Sciatic nerve (tissue), 2 donors: Measurements from ENCODE around the gene CENPX. TPM values are rescaled to one million over a fixed set of nuclear protein-coding genes. Genes with fewer than 3 reads are reported as not detected.
A peak's percentile ranks its signal among the peaks of the same experiment; 100 is the strongest.

Source experiments
- ATAC-seq: fragments of 200-7000 bp; cut with Tn5 transposase; one replicate; pipeline ENCODE4 v1.9.1; 2020; ENCODE audit warnings: mild to moderate bottlenecking, moderate library complexity
- DNase-seq: peaks from one replicate; pipeline ENCODE4 v3.0.0-alpha.2; 2020; ENCODE audit warnings: low spot score
- intact Hi-C: fragments of 100-400 bp; cut with DNase I; formaldehyde crosslinking; loops from one replicate; pipeline ENCODE4 v1.14.2; 2022
- total RNA-seq: library from RNA; stranded (reverse); fragmentation: NEBNext Ultra II Directional; extraction: Animal tissue kit (Norgen Biotek cat#: 25700); gene quantifications from one replicate; pipeline ENCODE4 v1.2.1, GENCODE V29; 2021
- donor health status: DM: no; HTN: no; CAD: no.
- donor health status: DM: no; HTN: no; CAD: no.

Gene CENPX
- total RNA-seq, result 33.6 TPM

DNA sequence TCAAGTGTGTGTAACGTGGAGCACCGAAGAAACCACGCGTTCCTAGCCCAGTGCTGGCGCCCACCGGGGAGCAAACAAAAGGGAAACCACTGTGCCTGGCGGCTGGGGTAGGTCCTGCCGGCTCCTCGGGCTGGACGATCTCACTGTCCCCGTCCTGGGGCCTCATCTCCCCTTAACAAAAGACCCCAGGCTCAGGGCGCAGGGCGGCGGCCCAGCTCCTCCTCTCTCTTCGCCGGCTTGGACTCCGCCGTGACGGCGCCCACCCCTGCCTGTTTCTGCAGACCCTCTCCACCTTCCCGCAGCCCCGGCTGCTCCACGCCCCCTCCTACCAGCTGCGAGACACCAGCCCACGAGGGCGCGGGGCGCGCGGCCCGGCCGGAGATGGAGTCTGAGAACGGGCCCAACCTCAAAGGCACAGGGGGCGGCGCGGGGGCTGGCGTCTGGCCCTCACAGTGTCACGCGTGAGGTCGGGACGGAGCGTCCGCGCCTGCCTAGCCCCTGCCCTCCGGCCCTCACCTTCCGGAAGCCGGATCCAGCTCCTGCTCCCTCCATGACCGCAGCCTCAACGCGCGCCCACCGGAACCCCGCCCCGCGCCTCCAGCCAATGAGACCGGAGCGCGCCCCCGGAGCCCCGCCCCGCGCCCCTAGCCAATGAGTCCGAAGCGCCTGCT lies at the start of gene CENPX:
CENPX (minus strand) TSS at position 569 of the 671 bp plus-strand sequence; CDS start at position 552, 17 bp downstream.
- intact Hi-C loops, result no loop called here
- ATAC-seq (no peak), DNase-seq (no peak)

DNA sequence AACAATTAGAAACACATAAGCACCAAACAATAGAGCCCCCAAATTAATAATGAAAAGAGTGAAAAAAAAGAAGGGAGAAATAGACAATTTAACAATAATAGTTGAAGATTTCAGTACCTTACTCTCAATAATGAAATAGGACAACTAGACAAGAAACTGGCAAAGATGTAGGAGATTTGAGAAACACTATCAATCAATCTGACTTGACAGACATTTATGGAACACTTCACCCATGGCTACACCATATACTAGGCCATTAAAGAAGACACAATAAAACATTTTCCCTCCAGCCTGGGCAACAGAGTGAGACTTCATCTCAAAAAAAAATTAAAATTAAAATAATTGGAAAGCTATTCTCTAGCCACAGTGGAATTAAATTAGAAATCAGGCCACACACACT lies 47.9 kb upstream of the CENPX start:
- DNase-seq, result no peak
- intact Hi-C loops, result no loop called here
- no peak for ATAC-seq

DNA sequence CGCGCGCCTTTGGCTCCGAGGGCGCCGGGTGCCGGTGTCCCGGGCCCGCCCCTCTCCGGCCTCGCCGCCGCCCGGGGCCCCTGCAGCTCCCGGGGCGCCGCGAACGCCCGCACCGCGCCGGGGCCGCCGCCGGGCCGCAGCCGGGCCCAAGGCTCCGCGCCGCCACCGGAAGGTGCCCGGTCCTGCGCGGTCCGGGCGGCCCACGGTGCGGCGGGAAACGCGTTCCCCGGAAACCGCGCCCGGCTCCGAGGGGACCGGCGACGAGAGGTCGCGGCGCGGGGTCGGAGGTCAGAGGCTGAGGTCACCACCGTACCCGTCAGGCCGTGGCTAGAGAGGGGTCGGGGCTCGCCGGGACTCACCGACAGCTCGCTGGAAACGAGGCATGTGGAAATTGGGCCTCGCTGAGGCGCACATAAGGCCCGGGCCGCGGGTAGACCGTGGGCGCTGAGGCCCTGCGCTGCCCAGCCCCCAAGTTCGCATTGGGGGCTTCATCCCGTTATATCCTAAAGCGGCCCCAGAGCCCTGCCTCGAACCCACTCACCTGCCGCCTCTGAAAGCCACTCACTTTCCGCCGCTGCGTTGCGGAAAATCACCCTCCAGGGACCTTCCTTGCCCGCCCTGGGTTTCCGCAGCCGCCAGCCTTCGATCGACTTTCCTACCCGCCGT lies 43.1 kb upstream of the CENPX start, which contains the start of gene DUS1L:
DUS1L (minus strand) TSS at position 167 of the 666 bp plus-strand sequence. CDS start 745 bp downstream, outside the sequence.
- intact Hi-C loops, result no loop called here
- DNase-seq, result peak; percentile 84
- ATAC-seq, result peak; percentile 81

DNA sequence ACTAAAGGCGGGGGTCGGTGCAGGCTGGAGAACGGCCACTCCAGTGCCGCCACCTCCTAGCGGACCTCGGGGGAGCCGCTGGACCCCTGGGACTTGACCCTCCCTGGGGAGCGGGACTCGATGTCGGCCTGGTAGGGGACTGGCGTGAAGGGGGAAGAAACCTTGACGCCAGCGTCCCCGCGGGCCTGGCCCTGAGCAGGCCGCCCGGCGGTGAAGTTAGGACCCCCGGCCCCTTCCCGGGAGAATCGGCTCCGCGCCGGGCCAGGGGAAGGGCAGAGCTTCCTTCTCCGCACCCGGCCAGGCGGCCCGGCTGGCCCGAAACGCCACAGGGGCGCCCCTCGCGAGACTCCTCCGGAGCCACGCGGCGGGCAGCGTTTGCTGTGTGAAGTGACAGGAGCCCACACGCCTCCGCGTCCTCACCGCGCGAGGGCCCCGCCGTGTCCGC lies 42.5 kb upstream of the CENPX start:
- DNase-seq (no peak), ATAC-seq (no peak)
- intact Hi-C loops, result no loop called here

- DNase-seq (no peak), ATAC-seq (no peak)
- intact Hi-C loops, result no loop called here
These were observed 41.9 kb upstream of the CENPX start for GRCh38 chr17:82064433-82065192.

DNA sequence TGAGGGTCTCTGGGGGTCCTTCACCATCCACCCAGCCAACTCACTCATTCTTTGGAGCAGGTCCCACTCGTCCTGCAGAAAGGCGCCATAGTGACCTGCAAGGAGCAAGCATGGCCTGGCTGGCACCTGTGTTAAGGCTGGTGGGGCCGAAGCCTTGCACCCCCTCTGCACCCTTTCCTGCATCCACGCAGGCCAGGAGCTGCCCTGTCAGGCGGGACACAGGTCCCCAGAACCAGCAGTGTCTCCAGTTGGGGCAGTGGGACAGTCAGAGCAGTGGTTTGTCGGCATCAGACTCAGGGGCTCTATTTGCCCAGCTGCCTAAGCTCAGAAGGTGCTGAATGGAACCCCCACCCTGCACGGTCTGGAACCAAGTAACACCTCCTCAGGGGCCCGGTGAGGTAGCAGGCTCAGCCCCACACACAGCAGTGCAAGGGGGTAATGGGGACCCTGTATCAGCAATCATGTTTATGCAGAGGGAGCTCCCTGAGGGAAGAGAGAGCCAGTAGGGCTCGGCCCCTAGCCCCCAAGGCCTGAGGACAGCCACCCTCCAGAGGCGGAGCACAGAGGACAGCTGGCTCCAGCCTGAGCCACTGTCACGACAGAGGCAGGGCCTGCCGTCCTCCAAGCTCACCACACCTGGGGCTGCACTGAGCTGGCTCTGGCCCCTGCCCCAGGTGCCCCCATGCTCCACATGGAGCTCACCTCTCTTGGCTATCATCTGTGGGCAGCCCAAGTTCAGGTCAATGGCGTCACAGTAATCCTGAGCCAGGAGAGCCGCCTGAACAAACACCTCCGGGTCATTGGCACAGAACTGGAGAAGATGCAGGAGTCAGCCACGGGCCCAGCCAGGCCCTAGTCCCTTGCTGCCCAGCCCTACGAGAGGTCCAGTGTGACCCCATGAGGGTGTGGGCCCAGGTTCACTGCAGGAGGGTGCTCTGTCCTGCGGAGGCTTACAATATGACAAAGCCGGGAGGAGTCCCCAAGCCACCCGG lies 41.0 kb upstream of the CENPX start:
- intact Hi-C loops, result no loop called here

DNA sequence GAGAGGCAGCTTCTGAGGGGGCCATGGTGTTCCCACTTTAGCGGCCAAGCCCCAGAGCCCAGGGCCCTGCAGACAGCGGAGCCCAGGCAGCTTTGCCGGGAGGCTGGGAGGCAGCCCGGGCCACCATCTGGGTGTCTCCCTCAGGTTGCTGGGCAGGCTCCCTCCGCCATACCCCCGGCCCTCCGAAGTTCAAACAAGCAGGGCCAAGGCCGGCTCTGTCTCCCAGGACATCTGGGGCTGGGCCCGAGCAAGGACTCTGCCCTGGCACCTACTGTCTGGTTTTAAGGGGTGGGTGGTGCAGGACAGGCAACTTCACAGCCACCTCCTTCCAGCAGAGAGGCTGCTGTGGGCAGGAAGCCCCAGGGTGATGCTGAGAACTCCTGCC lies 40.3 kb upstream of the CENPX start:
- no peak for DNase-seq
- intact Hi-C loops, result no loop called here
- no peak for ATAC-seq

More for the DNA sequence above, 41.0 kb upstream of the CENPX start:
- no peak for DNase-seq
- no peak for ATAC-seq

DNA sequence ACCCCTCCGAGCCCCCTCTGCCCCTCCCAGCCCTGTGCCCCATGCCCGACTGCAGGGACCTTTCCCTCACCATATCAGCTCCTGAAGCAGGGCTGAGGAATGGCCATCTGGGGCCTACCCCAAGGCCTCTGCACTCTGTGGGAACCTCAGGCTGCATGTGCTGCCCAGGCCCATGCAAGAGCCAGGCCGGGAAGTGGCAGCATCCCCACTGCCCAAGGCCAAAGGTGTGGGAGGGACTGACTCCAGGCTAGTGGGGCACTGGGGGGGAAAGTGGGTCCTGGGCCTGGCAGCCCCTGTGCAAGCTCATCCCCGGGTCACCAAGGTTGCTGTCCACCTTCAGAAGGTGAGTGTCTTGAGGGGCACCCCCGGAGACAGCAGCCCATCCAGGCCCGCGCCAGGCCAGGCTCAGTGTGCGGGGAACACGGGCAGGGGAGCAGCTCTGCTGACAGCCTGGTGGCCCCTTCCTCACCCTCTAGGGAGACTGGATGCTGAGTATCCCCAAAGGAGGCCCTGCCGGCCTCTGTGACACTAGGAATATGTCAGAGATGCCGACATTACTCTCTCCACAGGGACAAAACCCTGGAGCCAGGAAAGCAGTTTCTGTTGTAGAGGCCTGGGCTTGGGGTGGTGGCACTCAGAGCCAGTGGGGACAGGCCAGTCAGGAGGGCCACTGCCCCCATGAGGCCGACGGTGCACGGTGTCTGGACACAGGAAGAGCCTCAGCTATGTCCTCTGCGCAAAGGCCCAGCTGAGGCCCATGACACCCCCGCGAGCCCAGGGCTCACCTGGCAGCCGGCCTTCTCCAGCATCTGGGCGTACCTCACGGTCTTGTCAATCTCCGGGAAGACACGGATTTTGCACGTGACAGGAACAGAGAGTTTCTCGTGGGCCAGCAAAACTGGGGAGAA lies 39.7 kb upstream of the CENPX start:
- intact Hi-C loops, result no loop called here
- no peak for DNase-seq
- ATAC-seq, result no peak

GRCh38 chr17:82061047-82061925 lies 38.6 kb upstream of the CENPX start:
- ATAC-seq, result no peak
- intact Hi-C loops, result no loop called here
- DNase-seq, result no peak

DNA sequence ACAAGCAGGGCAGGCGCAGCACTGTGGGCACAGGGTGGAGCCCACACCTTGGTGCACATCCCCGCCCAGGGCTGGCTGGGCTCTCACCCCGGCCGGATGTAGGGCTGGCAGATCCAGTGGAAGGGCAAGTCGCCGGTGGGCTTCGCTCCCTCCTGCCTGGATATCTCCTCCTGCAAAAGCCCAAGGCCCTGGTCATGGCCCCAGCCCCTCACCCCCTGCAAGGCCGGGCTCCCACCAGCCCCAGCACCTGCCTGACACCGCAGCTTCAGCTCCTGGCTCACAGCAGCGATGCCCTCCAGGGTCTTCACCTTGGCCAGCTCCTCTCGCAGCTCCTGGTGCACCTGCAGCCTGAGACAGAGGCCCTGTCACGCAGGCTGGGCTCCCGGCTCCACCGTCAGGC lies 37.9 kb upstream of the CENPX start:
- ATAC-seq (no peak), DNase-seq (no peak)
- intact Hi-C loops, result no loop called here

DNA sequence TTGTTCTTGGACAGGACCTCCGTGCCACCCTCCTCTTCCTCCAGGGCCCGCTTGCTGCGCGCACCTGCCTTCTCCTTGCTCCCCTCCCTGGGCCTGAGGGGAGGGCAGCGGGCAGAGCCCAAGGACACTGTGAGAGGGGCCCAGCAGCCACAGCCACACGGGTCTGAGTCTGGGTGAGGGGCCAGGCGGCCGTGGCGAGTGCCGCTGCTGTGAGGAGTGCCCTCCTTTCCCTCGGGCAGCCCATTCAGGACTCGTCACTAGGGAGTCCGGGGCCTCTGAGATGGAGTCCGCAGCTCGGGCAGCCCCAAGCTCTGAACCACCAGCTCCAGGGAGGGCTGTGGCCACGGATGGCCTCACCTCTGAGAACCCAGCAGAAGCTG lies 37.3 kb upstream of the CENPX start:
- ATAC-seq, result no peak
- no peak for DNase-seq
- intact Hi-C loops, result no loop called here

GRCh38 chr17:82059272-82060000 lies 36.8 kb upstream of the CENPX start:
- intact Hi-C loops, result no loop called here
- ATAC-seq, result no peak
- no peak for DNase-seq

- DNase-seq (no peak), ATAC-seq (no peak)
These were observed 36.2 kb upstream of the CENPX start for GRCh38 chr17:82058855-82059249.

DNA sequence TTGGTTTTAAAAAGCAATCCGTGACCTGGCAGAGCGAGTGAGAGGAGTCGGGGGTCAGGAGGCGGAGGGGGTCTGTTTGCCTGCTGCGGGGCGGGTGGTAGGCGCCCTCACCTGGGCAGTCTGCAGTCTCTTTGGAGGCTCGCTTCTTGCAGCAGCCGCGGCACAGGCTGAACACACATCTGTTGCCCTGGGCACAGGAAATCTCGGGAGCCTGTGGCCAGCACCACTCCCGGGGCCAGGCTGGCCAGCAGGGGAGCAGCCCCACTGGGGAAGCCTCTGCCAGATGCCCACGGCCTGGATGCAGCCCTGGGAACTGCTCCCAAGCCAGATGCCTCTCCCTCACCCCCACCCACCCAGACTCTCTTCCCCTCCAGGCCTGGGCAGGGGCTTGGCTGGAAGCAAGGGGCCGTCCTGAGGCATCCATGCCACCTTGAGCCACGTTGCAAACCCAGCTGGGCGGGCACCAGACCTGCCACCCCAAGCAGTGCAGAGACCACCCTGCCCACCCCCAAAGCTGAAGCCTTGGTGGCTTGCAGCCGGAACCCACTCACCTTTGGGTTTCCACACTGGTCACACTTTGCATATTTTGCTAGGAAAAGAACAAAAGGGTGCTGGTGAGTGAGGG lies 35.7 kb upstream of the CENPX start:
- intact Hi-C loops, result no loop called here
- ATAC-seq, result no peak
- DNase-seq, result no peak

More at GRCh38 chr17:82058855-82059249, 36.2 kb upstream of the CENPX start:
- intact Hi-C loops, result no loop called here

DNA sequence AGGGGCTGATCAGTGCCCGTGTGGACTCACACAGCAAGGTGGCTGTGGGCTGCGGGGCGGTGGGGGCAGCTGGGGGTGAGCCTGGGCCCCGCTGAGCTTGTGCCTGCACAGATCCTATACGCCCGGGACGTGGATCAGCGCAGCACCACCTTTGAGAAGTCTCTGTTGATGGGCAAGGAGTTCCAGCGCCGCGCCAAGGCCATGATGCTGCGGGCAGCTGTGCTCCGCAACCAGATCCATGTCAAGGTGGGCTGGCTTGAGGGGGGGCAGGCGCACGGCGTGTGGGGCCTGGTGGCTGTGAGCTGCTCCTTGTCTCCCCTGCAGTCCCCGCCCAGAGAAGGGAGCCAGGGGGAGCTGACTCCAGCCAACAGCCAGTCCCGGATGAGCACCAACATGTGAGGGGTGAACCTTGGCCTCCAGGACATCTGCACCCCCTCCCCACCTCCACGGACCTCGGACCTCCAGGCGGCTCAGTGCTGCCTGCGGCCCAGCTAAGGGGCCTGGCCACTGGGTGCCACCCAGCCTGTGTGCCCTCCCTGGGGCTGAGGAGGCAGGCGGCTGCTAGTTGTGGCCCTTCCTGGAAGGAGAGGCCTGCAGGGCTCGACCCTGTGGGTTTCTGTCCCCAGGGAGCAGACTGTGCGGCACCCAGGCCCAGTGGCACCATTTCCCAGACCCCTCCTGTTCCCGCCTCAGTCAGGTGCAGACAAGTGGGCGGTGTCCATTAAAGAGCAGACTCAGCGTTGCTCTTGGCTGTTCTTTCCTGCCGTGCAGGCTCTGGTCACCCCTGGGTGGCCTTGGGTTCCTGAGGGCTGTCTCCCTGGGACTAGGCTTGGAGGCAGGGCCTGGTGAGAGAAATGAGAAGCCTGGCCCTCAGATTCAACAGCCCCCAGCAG lies 34.3 kb upstream of the CENPX start:
- no peak for DNase-seq

More for the DNA sequence above, 34.3 kb upstream of the CENPX start:
- no peak for ATAC-seq
- intact Hi-C loops, result no loop called here
